ENCODE data around the gene ZNF148.

GRCh38 chr3:125191730-125192129 is 183.4 kb downstream of the ZNF148 start:
- TF ChIP-seq CTCF (IDR thresholded peaks at IDR 0.05; ENCODE audit: insufficient read depth, low read depth, low read length) (no peak), EZH2 (IDR thresholded peaks at IDR 0.05; ENCODE audit: insufficient read depth, low read length) (no peak)

Data from astrocyte (in vitro differentiated cells and primary cell).